Measurements from ENCODE around the gene ARL17A.
"Not testable (repeated sequence)": the region's sequence is repeated elsewhere in the genome, so short reads cannot be mapped to it uniquely, and the experiment has no call there.

The ARL17A gene

DNA sequence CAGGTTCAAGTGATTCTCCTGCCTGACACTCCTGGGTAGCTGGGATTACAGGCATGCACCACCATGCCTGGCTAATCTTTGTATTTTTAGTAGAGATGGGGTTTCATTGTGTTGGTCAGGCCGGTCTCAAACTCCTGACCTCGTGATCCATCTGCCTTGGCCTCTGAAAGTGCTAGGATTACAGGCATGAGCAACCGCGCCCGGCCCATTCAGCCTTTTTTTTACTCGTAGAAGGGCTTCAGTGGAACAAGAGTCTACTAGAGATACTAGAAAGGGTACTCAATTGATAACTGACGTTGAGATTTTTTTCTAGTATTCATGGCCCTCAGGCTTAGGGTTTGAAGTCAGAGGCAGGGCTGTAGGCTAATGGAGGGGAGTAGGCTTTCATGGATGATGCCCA, 73.6 kb downstream of the ARL17A start:
- not testable (repeated sequence) for H3K27me3 ChIP-seq (ENCODE audit: insufficient read depth, low read length, poor library complexity); H2AFZ ChIP-seq (ENCODE audit: low read depth, low read length); H3K9ac ChIP-seq (ENCODE audit: low read depth, low read length); H3K4me2 ChIP-seq (ENCODE audit: insufficient read depth, low read length); H3K4me3 ChIP-seq (ENCODE audit: low read depth in 1 of 2, low read length in 2 of 2); H3K9me3 ChIP-seq (ENCODE audit: insufficient read depth, low read length, severe bottlenecking); H3K4me1 ChIP-seq (ENCODE audit: insufficient read depth, low read length); ATAC-seq (ENCODE audit: insufficient read depth, low read depth); H3K36me3 ChIP-seq (ENCODE audit: insufficient read depth, low read length); H3K27ac ChIP-seq (ENCODE audit: low read length); H4K20me1 ChIP-seq (ENCODE audit: insufficient read depth, low read length); DNase-seq
- H3K79me2 ChIP-seq (ENCODE audit: insufficient read depth, low read length): peaks cover 11% of the 10 kb centered on the region

DNA sequence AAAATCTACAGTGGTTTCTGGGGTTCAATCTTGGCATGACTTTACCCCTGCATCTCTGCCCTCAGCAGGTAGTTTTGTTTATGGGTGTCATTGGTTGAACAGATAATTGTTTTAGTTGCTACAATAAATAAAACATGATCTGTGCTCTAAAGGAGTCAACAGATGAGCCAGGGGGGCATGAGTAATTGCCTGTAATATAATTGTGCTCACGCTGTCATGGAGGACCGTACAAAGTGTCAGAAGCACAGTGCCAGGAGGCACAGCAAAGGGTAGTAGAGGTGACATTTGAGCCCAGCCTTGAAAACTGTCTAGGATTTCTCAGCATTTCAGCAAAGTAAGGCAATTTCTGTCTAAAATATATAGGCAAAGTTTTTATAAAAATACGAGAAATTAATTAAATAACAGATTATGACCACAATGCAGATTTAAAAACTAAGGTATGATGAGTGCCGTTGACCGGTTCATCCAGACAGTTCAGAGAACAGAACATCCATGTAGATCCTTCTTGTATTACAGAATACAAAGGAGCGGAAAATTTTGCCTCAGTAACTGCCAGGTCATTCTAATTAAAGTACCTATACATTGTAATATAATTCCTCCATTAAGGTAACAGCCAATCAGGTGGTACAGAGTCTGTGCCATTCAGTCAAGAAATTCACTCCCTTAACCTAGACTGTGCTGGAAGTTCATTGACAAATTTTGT, 79.9 kb downstream of the ARL17A start:
- ATAC-seq (ENCODE audit: insufficient read depth, low read depth); H3K4me3 ChIP-seq (ENCODE audit: low read depth in 1 of 2, low read length in 2 of 2): not testable (repeated sequence)

DNA sequence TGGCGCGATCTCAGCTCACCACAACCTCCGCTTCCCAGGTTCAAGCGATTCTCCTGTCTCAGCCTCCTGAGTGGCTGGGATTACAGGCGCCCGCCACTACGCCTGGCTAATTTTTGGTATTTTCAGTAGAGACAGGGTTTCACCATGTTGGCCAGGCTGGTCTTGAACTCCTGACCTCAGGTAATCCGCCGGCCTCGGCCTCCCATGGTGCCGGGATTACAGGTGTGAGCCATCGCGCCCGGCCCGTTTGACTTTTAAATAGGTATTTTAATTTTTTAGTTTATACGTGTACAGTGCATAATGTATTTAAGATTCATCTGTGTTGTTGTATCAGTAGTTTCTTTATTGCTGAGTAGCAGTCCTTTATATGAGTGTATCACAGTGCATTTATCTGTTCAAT, 87.5 kb downstream of the ARL17A start:
- not testable (repeated sequence) for H3K27ac ChIP-seq (ENCODE audit: low read length); H3K4me1 ChIP-seq (ENCODE audit: insufficient read depth, low read length); H3K9me3 ChIP-seq (ENCODE audit: insufficient read depth, low read length, severe bottlenecking); ATAC-seq (ENCODE audit: insufficient read depth, low read depth); H3K4me3 ChIP-seq (ENCODE audit: low read depth in 1 of 2, low read length in 2 of 2); H2AFZ ChIP-seq (ENCODE audit: low read depth, low read length); H3K79me2 ChIP-seq (ENCODE audit: insufficient read depth, low read length); H3K4me2 ChIP-seq (ENCODE audit: insufficient read depth, low read length); H3K36me3 ChIP-seq (ENCODE audit: insufficient read depth, low read length); H3K9ac ChIP-seq (ENCODE audit: low read depth, low read length); H3K27me3 ChIP-seq (ENCODE audit: insufficient read depth, low read length, poor library complexity); DNase-seq; H4K20me1 ChIP-seq (ENCODE audit: insufficient read depth, low read length)

More for the DNA sequence above, 79.9 kb downstream of the ARL17A start:
- not testable (repeated sequence) for H3K9ac ChIP-seq (ENCODE audit: low read depth, low read length); H3K4me2 ChIP-seq (ENCODE audit: insufficient read depth, low read length); H4K20me1 ChIP-seq (ENCODE audit: insufficient read depth, low read length); H3K4me1 ChIP-seq (ENCODE audit: insufficient read depth, low read length); DNase-seq; H3K9me3 ChIP-seq (ENCODE audit: insufficient read depth, low read length, severe bottlenecking); H2AFZ ChIP-seq (ENCODE audit: low read depth, low read length); H3K36me3 ChIP-seq (ENCODE audit: insufficient read depth, low read length); H3K27ac ChIP-seq (ENCODE audit: low read length); H3K27me3 ChIP-seq (ENCODE audit: insufficient read depth, low read length, poor library complexity)
- H3K79me2 ChIP-seq (ENCODE audit: insufficient read depth, low read length): peaks cover 17% of the 10 kb centered on the region

- H3K27ac ChIP-seq (ENCODE audit: low read length); H3K27me3 ChIP-seq (ENCODE audit: insufficient read depth, low read length, poor library complexity); H2AFZ ChIP-seq (ENCODE audit: low read depth, low read length); ATAC-seq (ENCODE audit: insufficient read depth, low read depth); H4K20me1 ChIP-seq (ENCODE audit: insufficient read depth, low read length); H3K4me1 ChIP-seq (ENCODE audit: insufficient read depth, low read length); H3K9ac ChIP-seq (ENCODE audit: low read depth, low read length); DNase-seq; H3K4me2 ChIP-seq (ENCODE audit: insufficient read depth, low read length); H3K9me3 ChIP-seq (ENCODE audit: insufficient read depth, low read length, severe bottlenecking); H3K79me2 ChIP-seq (ENCODE audit: insufficient read depth, low read length); H3K36me3 ChIP-seq (ENCODE audit: insufficient read depth, low read length); H3K4me3 ChIP-seq (ENCODE audit: low read depth in 1 of 2, low read length in 2 of 2): not testable (repeated sequence)
Observed at GRCh38 chr17:46481310-46481709, 98.2 kb downstream of the ARL17A start.

- H3K9me3 ChIP-seq (ENCODE audit: insufficient read depth, low read length, severe bottlenecking); H2AFZ ChIP-seq (ENCODE audit: low read depth, low read length); H3K4me2 ChIP-seq (ENCODE audit: insufficient read depth, low read length); H3K9ac ChIP-seq (ENCODE audit: low read depth, low read length); H3K36me3 ChIP-seq (ENCODE audit: insufficient read depth, low read length); ATAC-seq (ENCODE audit: insufficient read depth, low read depth); H3K79me2 ChIP-seq (ENCODE audit: insufficient read depth, low read length); H3K4me1 ChIP-seq (ENCODE audit: insufficient read depth, low read length); DNase-seq; H3K27me3 ChIP-seq (ENCODE audit: insufficient read depth, low read length, poor library complexity); H4K20me1 ChIP-seq (ENCODE audit: insufficient read depth, low read length); H3K4me3 ChIP-seq (ENCODE audit: low read depth in 1 of 2, low read length in 2 of 2); H3K27ac ChIP-seq (ENCODE audit: low read length): not testable (repeated sequence)
Observed at GRCh38 chr17:46478823-46479222, 100.7 kb downstream of the ARL17A start.

- H3K27ac ChIP-seq (ENCODE audit: low read length); H3K9me3 ChIP-seq (ENCODE audit: insufficient read depth, low read length, severe bottlenecking); H3K9ac ChIP-seq (ENCODE audit: low read depth, low read length); H4K20me1 ChIP-seq (ENCODE audit: insufficient read depth, low read length); H3K4me3 ChIP-seq (ENCODE audit: low read depth in 1 of 2, low read length in 2 of 2); H3K36me3 ChIP-seq (ENCODE audit: insufficient read depth, low read length); H3K4me2 ChIP-seq (ENCODE audit: insufficient read depth, low read length); H3K27me3 ChIP-seq (ENCODE audit: insufficient read depth, low read length, poor library complexity); H2AFZ ChIP-seq (ENCODE audit: low read depth, low read length); H3K79me2 ChIP-seq (ENCODE audit: insufficient read depth, low read length); ATAC-seq (ENCODE audit: insufficient read depth, low read depth); DNase-seq; H3K4me1 ChIP-seq (ENCODE audit: insufficient read depth, low read length): not testable (repeated sequence)
Observed at GRCh38 chr17:46475583-46475982, 103.9 kb downstream of the ARL17A start.

- not testable (repeated sequence) for H3K79me2 ChIP-seq (ENCODE audit: insufficient read depth, low read length); H2AFZ ChIP-seq (ENCODE audit: low read depth, low read length); H3K4me2 ChIP-seq (ENCODE audit: insufficient read depth, low read length); ATAC-seq (ENCODE audit: insufficient read depth, low read depth); H3K27ac ChIP-seq (ENCODE audit: low read length); H3K9me3 ChIP-seq (ENCODE audit: insufficient read depth, low read length, severe bottlenecking); H3K27me3 ChIP-seq (ENCODE audit: insufficient read depth, low read length, poor library complexity); H3K4me1 ChIP-seq (ENCODE audit: insufficient read depth, low read length); H4K20me1 ChIP-seq (ENCODE audit: insufficient read depth, low read length); H3K9ac ChIP-seq (ENCODE audit: low read depth, low read length); DNase-seq; H3K36me3 ChIP-seq (ENCODE audit: insufficient read depth, low read length); H3K4me3 ChIP-seq (ENCODE audit: low read depth in 1 of 2, low read length in 2 of 2)
Observed at GRCh38 chr17:46474489-46474888, 105.0 kb downstream of the ARL17A start.

DNA sequence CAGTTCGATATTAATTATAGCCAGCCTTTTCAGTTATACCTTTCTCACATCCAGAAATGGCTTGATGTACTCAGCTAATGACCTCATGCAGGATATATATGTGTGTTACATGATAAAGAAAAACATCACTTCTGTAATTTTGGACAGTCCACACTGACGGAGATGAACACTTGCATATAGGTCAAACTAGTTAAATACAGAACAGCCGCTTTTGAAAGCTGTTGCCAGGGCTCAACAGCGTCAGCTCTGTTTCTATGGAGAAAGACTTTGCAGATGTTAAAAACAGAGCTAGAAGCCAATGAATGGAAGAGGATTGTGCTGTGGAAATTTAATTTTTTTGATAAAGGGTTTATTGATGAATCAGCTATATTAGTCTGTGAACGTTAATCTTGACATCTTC, 111.9 kb downstream of the ARL17A start:
- not testable (repeated sequence) for H4K20me1 ChIP-seq (ENCODE audit: insufficient read depth, low read length); H3K79me2 ChIP-seq (ENCODE audit: insufficient read depth, low read length); H3K9me3 ChIP-seq (ENCODE audit: insufficient read depth, low read length, severe bottlenecking); H3K27ac ChIP-seq (ENCODE audit: low read length); H3K4me2 ChIP-seq (ENCODE audit: insufficient read depth, low read length); DNase-seq; H3K4me3 ChIP-seq (ENCODE audit: low read depth in 1 of 2, low read length in 2 of 2); H3K4me1 ChIP-seq (ENCODE audit: insufficient read depth, low read length); H3K9ac ChIP-seq (ENCODE audit: low read depth, low read length); H3K27me3 ChIP-seq (ENCODE audit: insufficient read depth, low read length, poor library complexity); ATAC-seq (ENCODE audit: insufficient read depth, low read depth); H3K36me3 ChIP-seq (ENCODE audit: insufficient read depth, low read length); H2AFZ ChIP-seq (ENCODE audit: low read depth, low read length)

All from DND-41 (cell line).